HG02642 (cell line): ENCODE results near the gene ARHGEF38.

ENCODE experiments used
- ATAC-seq: cut with Tn5 transposase; IDR thresholded peaks from one replicate; pipeline ENCODE4 v1.9.1; 2021; ENCODE audit warnings: mild to moderate bottlenecking; ENCODE audit not compliant: unreplicated experiment, poor library complexity

ARHGEF38 gene

GRCh38 chr4:105551965-105552746 lies at the start of gene ARHGEF38:
Gene ARHGEF38 (plus strand): TSS chr4:105552620. CDS start chr4:105552766, 146 bp downstream.
- ATAC-seq, result no peak

GRCh38 chr4:105503484-105503883 lies 48.9 kb upstream of the ARHGEF38 start:
- ATAC-seq, result no peak

DNA sequence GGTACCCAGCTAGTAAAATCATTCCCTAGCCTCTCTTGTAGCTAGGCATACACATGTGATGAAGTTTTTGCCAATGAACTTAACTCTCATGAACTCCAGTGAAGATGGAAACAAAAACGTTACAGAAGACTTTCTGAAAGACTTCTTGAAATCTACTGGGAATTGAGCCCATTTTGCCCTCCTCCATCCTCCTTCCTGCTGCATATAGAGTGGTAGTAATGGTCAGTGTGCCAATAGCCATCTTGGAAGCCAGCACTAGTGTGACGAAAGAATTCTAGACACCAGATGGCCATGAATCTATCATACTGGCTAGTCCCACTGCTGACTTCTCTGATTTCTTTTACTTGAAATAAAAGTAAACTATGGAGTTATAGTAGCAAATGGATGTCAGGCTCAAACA lies 47.7 kb upstream of the ARHGEF38 start:
- no peak for ATAC-seq

- ATAC-seq, result peak; percentile 91
These were observed 43.1 kb upstream of the ARHGEF38 start for GRCh38 chr4:105509291-105509690.

GRCh38 chr4:105509714-105510113 lies 42.7 kb upstream of the ARHGEF38 start:
- no peak for ATAC-seq

GRCh38 chr4:105510245-105510644 lies 42.2 kb upstream of the ARHGEF38 start:
- ATAC-seq, result no peak

- peak; percentile 81 for ATAC-seq
These were observed 31.3 kb upstream of the ARHGEF38 start for GRCh38 chr4:105520819-105521790.

GRCh38 chr4:105526656-105527055 lies 25.8 kb upstream of the ARHGEF38 start:
- no peak for ATAC-seq

DNA sequence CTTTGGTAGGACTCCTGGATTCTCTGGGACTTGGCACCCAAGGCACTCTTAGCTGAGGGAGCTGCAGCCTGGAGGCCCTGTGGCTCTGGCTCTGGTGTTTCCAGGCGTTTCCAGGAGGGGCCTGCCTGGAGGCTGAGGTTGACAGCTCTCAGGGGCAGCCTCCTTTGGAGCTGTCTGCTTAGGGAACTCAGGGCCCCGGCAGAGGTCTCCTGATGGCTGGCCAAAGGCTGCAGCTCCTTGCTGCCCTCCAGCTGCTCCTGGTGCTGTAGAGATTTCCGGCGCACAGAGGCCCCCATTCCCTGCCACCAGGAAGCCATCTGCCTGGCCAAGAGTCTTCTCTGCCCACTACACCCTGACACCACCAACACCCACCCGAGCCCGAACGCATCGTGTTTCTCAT lies 25.3 kb upstream of the ARHGEF38 start:
- no peak for ATAC-seq

DNA sequence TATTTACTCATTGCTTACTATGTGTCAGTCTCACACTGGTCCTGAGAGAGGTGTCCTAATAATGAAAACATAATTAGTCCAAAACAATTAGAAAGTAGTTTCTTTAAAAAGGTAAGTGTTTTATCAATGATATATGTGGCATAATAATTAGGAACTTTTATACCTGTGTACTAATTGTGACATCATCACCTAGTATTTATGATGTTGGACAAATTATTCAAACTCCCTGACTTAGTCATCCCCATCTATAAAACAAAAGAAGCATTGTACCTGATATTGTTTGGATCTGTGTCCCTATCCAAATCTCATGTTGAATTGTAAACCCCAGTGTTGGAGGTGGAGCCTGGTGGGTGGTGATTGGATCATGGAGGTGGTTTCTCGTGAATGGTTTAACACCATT lies 15.8 kb upstream of the ARHGEF38 start:
- no peak for ATAC-seq

DNA sequence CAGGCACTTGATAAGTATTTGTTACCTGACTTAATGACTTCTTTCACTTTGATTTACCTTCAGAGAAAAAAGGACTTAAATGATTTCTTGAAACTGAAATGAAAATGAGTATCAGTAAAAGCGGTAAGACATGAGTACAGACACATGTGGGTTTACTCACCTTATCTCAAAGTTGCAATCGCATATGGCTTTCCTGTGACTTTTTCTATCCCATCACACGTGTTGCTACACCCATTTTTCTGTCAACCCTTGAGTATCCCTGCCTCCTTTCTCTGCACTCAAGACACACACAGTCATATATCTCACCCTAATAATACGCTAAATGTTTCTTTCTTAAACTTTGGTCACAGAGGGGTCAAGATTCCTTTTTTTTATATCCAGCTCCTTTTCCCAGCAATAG lies 11.0 kb upstream of the ARHGEF38 start:
- no peak for ATAC-seq

DNA sequence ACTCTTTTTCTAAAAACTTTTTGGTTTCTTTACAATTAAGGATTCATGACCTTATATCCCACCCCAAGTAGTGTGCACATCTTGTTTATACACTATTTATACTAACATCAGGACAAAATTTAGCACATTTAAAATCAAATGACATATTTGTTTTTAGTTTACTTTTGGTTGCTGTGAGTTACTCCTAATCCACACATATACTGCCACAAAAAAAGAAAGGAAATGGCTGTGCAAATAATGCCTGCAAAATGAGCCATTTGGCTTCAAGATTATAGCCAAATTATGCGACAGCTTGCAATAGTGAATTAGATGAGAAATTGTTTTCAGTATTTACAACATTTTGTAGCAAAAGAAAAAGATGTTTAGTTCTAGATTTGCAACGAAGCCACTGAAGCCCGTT lies 10.4 kb upstream of the ARHGEF38 start:
- no peak for ATAC-seq

DNA sequence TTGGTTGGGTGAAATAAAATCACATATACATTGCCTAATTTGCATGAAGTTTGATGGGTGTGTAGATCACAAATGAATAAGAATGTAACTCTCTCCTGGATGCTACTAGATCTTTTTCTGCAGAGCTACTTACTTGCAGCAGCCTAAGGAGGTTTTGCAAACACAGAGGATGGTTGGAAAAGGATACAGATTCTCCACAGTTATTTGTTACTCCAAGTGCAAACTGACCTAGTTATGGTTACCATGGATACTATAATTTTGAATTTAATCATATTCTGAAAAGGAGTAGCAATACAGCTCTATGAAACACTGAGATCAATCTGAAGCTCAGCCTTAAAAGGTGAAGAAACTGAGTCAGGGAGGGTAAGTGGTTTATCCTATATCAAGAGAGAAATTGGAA lies 9.1 kb upstream of the ARHGEF38 start:
- ATAC-seq, result no peak

GRCh38 chr4:105543881-105544280 lies 8.5 kb upstream of the ARHGEF38 start:
- ATAC-seq, result no peak

GRCh38 chr4:105544520-105545286 lies 7.7 kb upstream of the ARHGEF38 start:
- ATAC-seq, result no peak

- ATAC-seq, result no peak
These were observed 6.3 kb upstream of the ARHGEF38 start for GRCh38 chr4:105546086-105546485.

GRCh38 chr4:105547769-105548168 lies 4.7 kb upstream of the ARHGEF38 start:
- no peak for ATAC-seq

DNA sequence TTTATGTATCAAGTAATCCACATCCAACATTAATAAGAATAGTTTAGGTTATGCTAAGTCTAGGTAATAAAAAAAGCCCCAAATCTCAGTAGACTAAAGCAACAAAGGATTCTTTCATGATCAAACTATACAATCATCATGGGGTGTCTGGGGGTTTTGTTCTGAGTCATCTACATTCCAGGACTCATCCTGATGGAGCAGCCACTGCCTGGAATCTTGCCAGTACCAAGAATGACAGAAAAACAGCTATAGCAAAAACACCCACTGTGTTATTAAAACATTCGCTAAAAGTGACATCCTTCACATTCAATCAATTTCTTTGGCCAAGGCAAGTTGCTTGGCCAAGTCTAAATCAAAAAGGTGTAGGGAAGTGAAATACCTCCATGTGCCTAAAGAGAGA lies 3.9 kb upstream of the ARHGEF38 start:
- ATAC-seq, result no peak

DNA sequence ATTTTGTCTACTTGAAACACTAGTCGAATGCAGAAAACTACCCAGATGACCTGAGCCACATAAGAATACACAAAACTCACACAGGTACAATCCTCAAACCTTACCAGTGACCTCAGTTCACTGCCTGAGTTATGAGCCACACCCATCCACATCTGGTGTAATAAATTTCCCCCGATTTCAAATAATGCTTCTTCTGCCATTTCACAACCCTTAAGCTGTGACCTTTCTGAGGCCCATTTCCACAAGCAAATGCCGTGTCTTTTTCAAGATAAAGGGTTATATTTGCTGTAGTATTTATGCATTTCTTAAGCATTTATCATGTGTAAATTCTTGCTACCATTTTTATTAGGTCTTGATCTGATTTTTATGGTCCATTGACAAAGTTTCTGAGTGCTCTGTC lies 1.8 kb upstream of the ARHGEF38 start:
- ATAC-seq, result no peak

- ATAC-seq, result no peak
These were observed 3.0 kb downstream of the ARHGEF38 start for GRCh38 chr4:105555409-105555808.

DNA sequence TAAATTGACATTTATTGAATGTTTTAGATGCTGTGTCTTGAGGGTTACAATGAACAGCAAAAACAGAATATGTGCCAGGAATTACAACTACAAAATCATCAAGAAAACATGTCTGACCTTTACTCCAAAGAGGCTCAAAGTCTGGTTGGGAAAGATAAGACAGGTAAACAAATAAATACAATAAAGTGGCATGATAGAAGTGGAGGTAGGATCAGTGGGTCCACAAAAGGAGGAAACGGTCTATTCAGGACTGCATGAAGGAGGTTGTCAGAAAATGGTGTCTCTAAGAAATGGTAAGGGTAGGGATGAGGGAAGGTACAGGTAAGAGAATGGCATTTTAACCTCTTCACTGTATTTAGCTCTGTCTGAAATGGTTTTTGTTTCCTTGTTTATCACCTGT lies 3.8 kb downstream of the ARHGEF38 start:
- no peak for ATAC-seq
